Hematopoietic multipotent progenitor cell treated with erythropoietin and hydrocortisone succinate and interleukin-3 and kit ligand, for 15 days (in vitro differentiated cells): ENCODE data around the gene ROPN1.
"Not testable (repeated sequence)": the region's sequence is repeated elsewhere in the genome, so short reads cannot be mapped to it uniquely, and the experiment has no call there.

ENCODE experiments used
- DNase-seq: peaks from one replicate; pipeline ENCODE4 v3.0.0-alpha.2; 2015; ENCODE audit warnings: low spot score

Gene ROPN1

GRCh38 chr3:123991730-123992588 lies at the start of gene ROPN1:
Gene ROPN1 (minus strand): TSS chr3:123992124. CDS start chr3:123980481, 11,643 bp downstream.
- not testable (repeated sequence) for DNase-seq

GRCh38 chr3:124041553-124041952 lies 49.6 kb upstream of the ROPN1 start:
- no peak for DNase-seq

- DNase-seq = no peak
Measured at GRCh38 chr3:124037326-124037725, 45.4 kb upstream of the ROPN1 start.

- not testable (repeated sequence) for DNase-seq
Measured at GRCh38 chr3:124036214-124036613, 44.3 kb upstream of the ROPN1 start.

- no peak for DNase-seq
Measured at GRCh38 chr3:124035463-124036121, 43.7 kb upstream of the ROPN1 start.

GRCh38 chr3:124034844-124035152 lies 42.9 kb upstream of the ROPN1 start:
- DNase-seq = no peak

GRCh38 chr3:124034016-124034843 lies 42.3 kb upstream of the ROPN1 start:
- no peak for DNase-seq

GRCh38 chr3:124033360-124034015 lies 41.6 kb upstream of the ROPN1 start, which contains the start of gene KALRN:
Gene KALRN (plus strand): TSS chr3:124033369.
- no peak for DNase-seq

- DNase-seq = peak; percentile 21
Measured at GRCh38 chr3:124032881-124033359, 41.0 kb upstream of the ROPN1 start.

GRCh38 chr3:124032311-124032880 lies 40.5 kb upstream of the ROPN1 start:
- no peak for DNase-seq

GRCh38 chr3:124026516-124026915 lies 34.6 kb upstream of the ROPN1 start:
- DNase-seq = no peak

- DNase-seq = not testable (repeated sequence)
Measured at GRCh38 chr3:124023531-124023930, 31.6 kb upstream of the ROPN1 start.

- no peak for DNase-seq
Measured at GRCh38 chr3:124019291-124019690, 27.4 kb upstream of the ROPN1 start.

GRCh38 chr3:124017502-124017901 lies 25.6 kb upstream of the ROPN1 start:
- DNase-seq = not testable (repeated sequence)

- DNase-seq = not testable (repeated sequence)
Measured at GRCh38 chr3:124016483-124016882, 24.6 kb upstream of the ROPN1 start.

- no peak for DNase-seq
Measured at GRCh38 chr3:124014366-124014942, 22.5 kb upstream of the ROPN1 start.

- not testable (repeated sequence) for DNase-seq
Measured at GRCh38 chr3:124008321-124008720, 16.4 kb upstream of the ROPN1 start.

- DNase-seq = no peak
Measured at GRCh38 chr3:124007186-124007585, 15.3 kb upstream of the ROPN1 start.

- not testable (repeated sequence) for DNase-seq
Measured at GRCh38 chr3:124002405-124003079, 10.6 kb upstream of the ROPN1 start.

- DNase-seq = not testable (repeated sequence)
Measured at GRCh38 chr3:124001366-124001765, 9.4 kb upstream of the ROPN1 start.
